AG04450 (cell line): ENCODE data around the gene HLA-DOB. TPM values are rescaled to one million over a fixed set of nuclear protein-coding genes. Genes with fewer than 3 reads are reported as not detected.

Source experiments
- CTCF ChIA-PET: fragments of 300-600, 350-600 bp; formaldehyde crosslinking; extraction: SDS; loops from one replicate; lab custom pipeline; 2022; ENCODE audit warnings: antibody characterized with exemption, inconsistent platforms; lab: Charles Lee
- POLR2A ChIA-PET: fragments of 350-600 bp; formaldehyde crosslinking; extraction: SDS; loops from one replicate; lab custom pipeline; 2021; ENCODE audit warnings: antibody characterized with exemption, inconsistent platforms; lab: Yijun Ruan, JAX
- DNase-seq: peaks from one replicate; pipeline ENCODE4 v3.0.0-alpha.2; 2011; ENCODE audit warnings: low read depth, low spot score
- H3K27ac ChIP-seq: one replicate; pipeline ENCODE4 v1.5.1; 2012; ENCODE audit warnings: low read depth, low read length, control low read depth
- H3K27me3 ChIP-seq: one replicate; pipeline ENCODE4 v1.6.0; 2012; ENCODE audit warnings: low read length; ENCODE audit not compliant: control insufficient read depth, insufficient read depth
- H3K4me3 ChIP-seq: 2 replicates; pipeline ENCODE4 v1.5.1; 2011; ENCODE audit warnings: mild to moderate bottlenecking, low read depth, low read length, control low read depth
- H3K9me3 ChIP-seq: 2 replicates; pipeline ENCODE4 v1.5.1; 2012; ENCODE audit warnings: low read length; ENCODE audit not compliant: control insufficient read depth, insufficient read depth
- CTCF ChIP-seq: IDR thresholded peaks from 2 replicates; pipeline ENCODE4 v1.5.1; 2011; ENCODE audit warnings: low read depth, low read length, control low read depth, inconsistent platforms
- polyA plus RNA-seq: library from polyadenylated mRNA; depleted of rRNA; stranded (reverse); fragments of >200 nt; gene quantifications from 2 replicates; pipeline ENCODE4 v1.2.3, GENCODE V29; 2011

The HLA-DOB gene
- polyA plus RNA-seq, 1 experiment = not detected

GRCh38 chr6:32847795-32848194, 31.0 kb upstream of the HLA-DOB start:
- Histone ChIP-seq H3K27me3 (no peaks in the 10 kb centered on the region), H3K9me3 (no peaks in the 10 kb centered on the region; the same call in 1 of the 2 replicates), H3K27ac (no peak overlapping the region), H3K4me3 (no peak overlapping the region)
- POLR2A ChIA-PET = no interaction called here
- no peak for DNase-seq
- TF ChIP-seq CTCF = no peak
- CTCF ChIA-PET = interaction anchor here (1.1 kb wide), 1 partner anchor 9 kb away, joined by 4 read pairs; the partner anchor contains the start of gene TAP2

GRCh38 chr6:32847004-32847403, 30.2 kb upstream of the HLA-DOB start:
- ChIA-PET CTCF (interaction anchor here (1.1 to 3.9 kb wide), 3 partner anchors 9 to 21 kb away, joined by 4 to 38 read pairs (median 6); partner anchors contain the start of gene TAP2), POLR2A (no interaction called here)
- Histone ChIP-seq H3K4me3 (no peak overlapping the region), H3K9me3 (no peaks in the 10 kb centered on the region; the same call in 1 of the 2 replicates), H3K27me3 (no peaks in the 10 kb centered on the region), H3K27ac (no peak overlapping the region)
- DNase-seq = no peak
- no peak for TF ChIP-seq CTCF

GRCh38 chr6:32845384-32845884, 28.6 kb upstream of the HLA-DOB start:
- no peaks in the 10 kb centered on the region for H3K27me3 ChIP-seq
- H3K9me3 ChIP-seq = no peaks in the 10 kb centered on the region; the same call in 1 of the 2 replicates
- ChIA-PET POLR2A (interaction anchor here (1.0 to 1.9 kb wide), 2 partner anchors 8 to 126 kb away, joined by 7 to 12 read pairs; partner anchors contain the start of genes PSMB9 and TAP1), CTCF (interaction anchor here (0.6 to 3.9 kb wide), 9 partner anchors 8 to 139 kb away, joined by 3 to 38 read pairs (median 6); partner anchors contain the start of genes PSMB9 and TAP1)
- no peak for TF ChIP-seq CTCF
- H3K27ac ChIP-seq = no peak overlapping the region
- no peak for DNase-seq
- no peak overlapping the region for H3K4me3 ChIP-seq

GRCh38 chr6:32844839-32845383, 28.1 kb upstream of the HLA-DOB start:
- TF ChIP-seq CTCF = no peak
- Histone ChIP-seq H3K4me3 (peak overlapping the region; percentile 85), H3K27me3 (no peaks in the 10 kb centered on the region), H3K27ac (no peak overlapping the region), H3K9me3 (no peaks in the 10 kb centered on the region; the same call in 1 of the 2 replicates)
- POLR2A ChIA-PET = interaction anchor here (1.0 to 1.9 kb wide), 2 partner anchors 9 to 127 kb away, joined by 7 to 12 read pairs; partner anchors contain the start of genes PSMB9 and TAP1
- CTCF ChIA-PET = interaction anchor here (0.6 to 3.9 kb wide), 9 partner anchors 9 to 139 kb away, joined by 3 to 38 read pairs (median 6); partner anchors contain the start of genes PSMB9 and TAP1
- no peak for DNase-seq
